HepG2 (cell line): ENCODE data around the gene CTIF. TPM values are rescaled to one million over a fixed set of nuclear protein-coding genes. Genes with fewer than 3 reads are reported as not detected.

Source experiments
- BORCS8-MEF2B ChIP-seq: sonication (generic); formaldehyde crosslinking; IDR thresholded peaks from 2 replicates; pipeline ENCODE4 v1.8.0; 2022; ENCODE audit warnings: mild to moderate bottlenecking, missing genetic modification reagents
- CHD2 ChIP-seq: IDR thresholded peaks from 2 replicates; pipeline ENCODE4 v1.6.1; 2011; ENCODE audit warnings: low read depth, low read length, improper control_type of control experiment
- ETV5 ChIP-seq: IDR thresholded peaks from 2 replicates; pipeline ENCODE4 v1.6.1; 2018; ENCODE audit warnings: missing biosample characterization, missing genetic modification reagents, inconsistent platforms, borderline replicate concordance
- FOXA3 ChIP-seq: IDR thresholded peaks from 2 replicates; pipeline ENCODE4 v1.6.1; 2016; ENCODE audit warnings: missing genetic modification reagents, missing compliant biosample characterization
- NFE2 ChIP-seq: sonication (generic); formaldehyde crosslinking; IDR thresholded peaks from 2 replicates; pipeline ENCODE4 v1.4.0; 2020; ENCODE audit warnings: missing genetic modification reagents
- PAF1 ChIP-seq: IDR thresholded peaks from 2 replicates; pipeline ENCODE4 v1.6.1; 2016; ENCODE audit warnings: missing genetic modification reagents, missing compliant biosample characterization
- PHF20 ChIP-seq: sonication (generic); formaldehyde crosslinking; IDR thresholded peaks from 2 replicates; pipeline ENCODE4 v1.5.0; 2020; ENCODE audit warnings: mild to moderate bottlenecking, missing genetic modification reagents
- ZFAT ChIP-seq: sonication (generic); formaldehyde crosslinking; conservative IDR thresholded peaks from 2 replicates; pipeline ENCODE4 v1.8.1; 2023; ENCODE audit warnings: missing genetic modification reagents, inconsistent platforms
- ZNF256 ChIP-seq: sonication (generic); formaldehyde crosslinking; conservative IDR thresholded peaks from 2 replicates; pipeline ENCODE4 v1.4.0; 2020; ENCODE audit warnings: missing genetic modification reagents
- ZNF710 ChIP-seq: sonication (generic); formaldehyde crosslinking; IDR thresholded peaks from 2 replicates; pipeline ENCODE4 v1.5.0; 2020; ENCODE audit warnings: mild to moderate bottlenecking, missing genetic modification reagents, borderline replicate concordance
- ZNF879 ChIP-seq: sonication (generic); formaldehyde crosslinking; IDR thresholded peaks from 2 replicates; pipeline ENCODE4 v1.8.1; 2023; ENCODE audit warnings: missing genetic modification reagents
- polyA plus RNA-seq, 8 experiments: library from polyadenylated mRNA; depleted of rRNA in 3 of 8; stranded (reverse) in 7 of 8; unstranded in 1 of 8; fragments of >200 nt; fragmentation: Illumina TruSeq in 4 of 8; extraction: Trizol in 4 of 8; gene quantifications; 2 replicates each; pipeline versions ENCODE4 v1.2.1 to v1.2.3, GENCODE V29; 2011 to 2016; ENCODE audit warnings: low read depth in 4 of 8, missing spikeins in 1 of 8, mixed read lengths in 1 of 8; ENCODE audit not compliant: insufficient read depth in 1 of 8
- total RNA-seq, 5 experiments: library from RNA; depleted of rRNA; stranded (reverse); fragments of >200 nt; fragmentation: Illumina TruSeq; extraction: Trizol; gene quantifications; 2 replicates each; pipeline ENCODE4 v1.2.3, GENCODE V29; 2016; ENCODE audit warnings: low read depth in 1 of 5
- TF ChIP-seq, protein P1 (sequence below): sonication (generic); formaldehyde crosslinking; conservative IDR thresholded peaks from 2 replicates; pipeline ENCODE4 v1.4.0; 2020; ENCODE audit warnings: mild to moderate bottlenecking, missing genetic modification reagents, moderate library complexity
- TF ChIP-seq, protein P2 (sequence below): sonication (generic); formaldehyde crosslinking; IDR thresholded peaks from 2 replicates; pipeline ENCODE4 v1.9.0; 2022; ENCODE audit warnings: low read depth, missing genetic modification reagents
- TF ChIP-seq, protein P3 (sequence below): sonication (generic); formaldehyde crosslinking; IDR thresholded peaks from 2 replicates; pipeline ENCODE4 v1.5.0; 2020; ENCODE audit warnings: missing genetic modification reagents, mild to moderate bottlenecking, borderline replicate concordance
- TF ChIP-seq, protein P4 (sequence below): sonication (generic); formaldehyde crosslinking; IDR thresholded peaks from 2 replicates; pipeline ENCODE4 v1.4.0; 2020; ENCODE audit warnings: missing genetic modification reagents

Gene CTIF
- total and polyA plus RNA-seq, 2 of the 13 experiments (the other 11 are each of a cell fraction or from before 2014, with no cell fraction given) = 18.2 to 28.0 TPM

- TF ChIP-seq ETV5 (CRISPR knock-in tag) (peak; percentile 79; the same call in 1 of the 2 replicates), ZNF710 (CRISPR knock-in tag) (peak; percentile 88), PAF1 (CRISPR knock-in tag) (no peak), NFE2 (CRISPR knock-in tag) (no peak), ZFAT (CRISPR knock-in tag) (no peak), ZNF879 (no peak), ZNF256 (CRISPR knock-in tag) (no peak), FOXA3 (CRISPR knock-in tag) (peak; percentile 98), BORCS8-MEF2B (CRISPR knock-in tag) (peak; percentile 67; the same call in 1 of the 2 replicates), PHF20 (CRISPR knock-in tag) (no peak; the same call in 1 of the 2 replicates), CHD2 (no peak)
- TF ChIP-seq, protein P1, sequence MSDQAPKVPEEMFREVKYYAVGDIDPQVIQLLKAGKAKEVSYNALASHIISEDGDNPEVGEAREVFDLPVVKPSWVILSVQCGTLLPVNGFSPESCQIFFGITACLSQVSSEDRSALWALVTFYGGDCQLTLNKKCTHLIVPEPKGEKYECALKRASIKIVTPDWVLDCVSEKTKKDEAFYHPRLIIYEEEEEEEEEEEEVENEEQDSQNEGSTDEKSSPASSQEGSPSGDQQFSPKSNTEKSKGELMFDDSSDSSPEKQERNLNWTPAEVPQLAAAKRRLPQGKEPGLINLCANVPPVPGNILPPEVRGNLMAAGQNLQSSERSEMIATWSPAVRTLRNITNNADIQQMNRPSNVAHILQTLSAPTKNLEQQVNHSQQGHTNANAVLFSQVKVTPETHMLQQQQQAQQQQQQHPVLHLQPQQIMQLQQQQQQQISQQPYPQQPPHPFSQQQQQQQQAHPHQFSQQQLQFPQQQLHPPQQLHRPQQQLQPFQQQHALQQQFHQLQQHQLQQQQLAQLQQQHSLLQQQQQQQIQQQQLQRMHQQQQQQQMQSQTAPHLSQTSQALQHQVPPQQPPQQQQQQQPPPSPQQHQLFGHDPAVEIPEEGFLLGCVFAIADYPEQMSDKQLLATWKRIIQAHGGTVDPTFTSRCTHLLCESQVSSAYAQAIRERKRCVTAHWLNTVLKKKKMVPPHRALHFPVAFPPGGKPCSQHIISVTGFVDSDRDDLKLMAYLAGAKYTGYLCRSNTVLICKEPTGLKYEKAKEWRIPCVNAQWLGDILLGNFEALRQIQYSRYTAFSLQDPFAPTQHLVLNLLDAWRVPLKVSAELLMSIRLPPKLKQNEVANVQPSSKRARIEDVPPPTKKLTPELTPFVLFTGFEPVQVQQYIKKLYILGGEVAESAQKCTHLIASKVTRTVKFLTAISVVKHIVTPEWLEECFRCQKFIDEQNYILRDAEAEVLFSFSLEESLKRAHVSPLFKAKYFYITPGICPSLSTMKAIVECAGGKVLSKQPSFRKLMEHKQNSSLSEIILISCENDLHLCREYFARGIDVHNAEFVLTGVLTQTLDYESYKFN (CRISPR knock-in tag) = peak; percentile 87
- TF ChIP-seq, protein P2, sequence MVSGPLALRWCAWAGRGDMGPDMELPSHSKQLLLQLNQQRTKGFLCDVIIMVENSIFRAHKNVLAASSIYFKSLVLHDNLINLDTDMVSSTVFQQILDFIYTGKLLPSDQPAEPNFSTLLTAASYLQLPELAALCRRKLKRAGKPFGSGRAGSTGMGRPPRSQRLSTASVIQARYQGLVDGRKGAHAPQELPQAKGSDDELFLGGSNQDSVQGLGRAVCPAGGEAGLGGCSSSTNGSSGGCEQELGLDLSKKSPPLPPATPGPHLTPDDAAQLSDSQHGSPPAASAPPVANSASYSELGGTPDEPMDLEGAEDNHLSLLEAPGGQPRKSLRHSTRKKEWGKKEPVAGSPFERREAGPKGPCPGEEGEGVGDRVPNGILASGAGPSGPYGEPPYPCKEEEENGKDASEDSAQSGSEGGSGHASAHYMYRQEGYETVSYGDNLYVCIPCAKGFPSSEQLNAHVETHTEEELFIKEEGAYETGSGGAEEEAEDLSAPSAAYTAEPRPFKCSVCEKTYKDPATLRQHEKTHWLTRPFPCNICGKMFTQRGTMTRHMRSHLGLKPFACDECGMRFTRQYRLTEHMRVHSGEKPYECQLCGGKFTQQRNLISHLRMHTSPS = peak; percentile 90
- TF ChIP-seq, protein P3, sequence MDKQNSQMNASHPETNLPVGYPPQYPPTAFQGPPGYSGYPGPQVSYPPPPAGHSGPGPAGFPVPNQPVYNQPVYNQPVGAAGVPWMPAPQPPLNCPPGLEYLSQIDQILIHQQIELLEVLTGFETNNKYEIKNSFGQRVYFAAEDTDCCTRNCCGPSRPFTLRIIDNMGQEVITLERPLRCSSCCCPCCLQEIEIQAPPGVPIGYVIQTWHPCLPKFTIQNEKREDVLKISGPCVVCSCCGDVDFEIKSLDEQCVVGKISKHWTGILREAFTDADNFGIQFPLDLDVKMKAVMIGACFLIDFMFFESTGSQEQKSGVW (CRISPR knock-in tag) = no peak
- TF ChIP-seq, protein P4, sequence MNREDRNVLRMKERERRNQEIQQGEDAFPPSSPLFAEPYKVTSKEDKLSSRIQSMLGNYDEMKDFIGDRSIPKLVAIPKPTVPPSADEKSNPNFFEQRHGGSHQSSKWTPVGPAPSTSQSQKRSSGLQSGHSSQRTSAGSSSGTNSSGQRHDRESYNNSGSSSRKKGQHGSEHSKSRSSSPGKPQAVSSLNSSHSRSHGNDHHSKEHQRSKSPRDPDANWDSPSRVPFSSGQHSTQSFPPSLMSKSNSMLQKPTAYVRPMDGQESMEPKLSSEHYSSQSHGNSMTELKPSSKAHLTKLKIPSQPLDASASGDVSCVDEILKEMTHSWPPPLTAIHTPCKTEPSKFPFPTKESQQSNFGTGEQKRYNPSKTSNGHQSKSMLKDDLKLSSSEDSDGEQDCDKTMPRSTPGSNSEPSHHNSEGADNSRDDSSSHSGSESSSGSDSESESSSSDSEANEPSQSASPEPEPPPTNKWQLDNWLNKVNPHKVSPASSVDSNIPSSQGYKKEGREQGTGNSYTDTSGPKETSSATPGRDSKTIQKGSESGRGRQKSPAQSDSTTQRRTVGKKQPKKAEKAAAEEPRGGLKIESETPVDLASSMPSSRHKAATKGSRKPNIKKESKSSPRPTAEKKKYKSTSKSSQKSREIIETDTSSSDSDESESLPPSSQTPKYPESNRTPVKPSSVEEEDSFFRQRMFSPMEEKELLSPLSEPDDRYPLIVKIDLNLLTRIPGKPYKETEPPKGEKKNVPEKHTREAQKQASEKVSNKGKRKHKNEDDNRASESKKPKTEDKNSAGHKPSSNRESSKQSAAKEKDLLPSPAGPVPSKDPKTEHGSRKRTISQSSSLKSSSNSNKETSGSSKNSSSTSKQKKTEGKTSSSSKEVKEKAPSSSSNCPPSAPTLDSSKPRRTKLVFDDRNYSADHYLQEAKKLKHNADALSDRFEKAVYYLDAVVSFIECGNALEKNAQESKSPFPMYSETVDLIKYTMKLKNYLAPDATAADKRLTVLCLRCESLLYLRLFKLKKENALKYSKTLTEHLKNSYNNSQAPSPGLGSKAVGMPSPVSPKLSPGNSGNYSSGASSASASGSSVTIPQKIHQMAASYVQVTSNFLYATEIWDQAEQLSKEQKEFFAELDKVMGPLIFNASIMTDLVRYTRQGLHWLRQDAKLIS (CRISPR knock-in tag) = no peak
Observed at GRCh38 chr18:48902023-48902855, 363.4 kb downstream of the CTIF start (continued).
